ENCODE results near the gene GOLGA6L10. TPM values are rescaled to one million over a fixed set of nuclear protein-coding genes. Genes with fewer than 3 reads are reported as not detected.

The GOLGA6L10 gene
- total and polyA plus RNA-seq, 2 of the 4 experiments (the other 2 are of a cell fraction) = under 0.01 to 0.79 TPM

- Histone ChIP-seq H2BK15ac (ENCODE audit: low read depth, low read length) (no peak overlapping the region), H3K4ac (ENCODE audit: low read depth, low read length) (no peak overlapping the region), H3K56ac (ENCODE audit: extremely low read depth, insufficient read depth, low read length) (no peak overlapping the region), H3K18ac (ENCODE audit: low read depth, low read length) (no peak overlapping the region), H4K8ac (ENCODE audit: low read depth in 2 of 2, low read length in 2 of 2) (no peak overlapping the region), H4K91ac (ENCODE audit: insufficient read depth, low read depth, low read length) (no peak overlapping the region), H2BK5ac (ENCODE audit: low read depth, low read length, poor library complexity, severe bottlenecking) (no peak overlapping the region), H4K5ac (ENCODE audit: low read depth, low read length) (no peak overlapping the region), H2BK120ac (ENCODE audit: low read depth, low read length) (no peak overlapping the region), H2AK9ac (replicated peaks; ENCODE audit: low read depth, low read length, poor library complexity) (no peak overlapping the region), H3K79me1 (ENCODE audit: low read depth in 1 of 2, low read length in 2 of 2) (no peaks in the 10 kb centered on the region), H3K27me3 (ENCODE audit: control insufficient read depth, insufficient read depth, low read length) (peaks cover 12% of the 10 kb centered on the region; the same call in 1 of the 2 replicates), H4K20me1 (ENCODE audit: insufficient read depth, low read length) (no peaks in the 10 kb centered on the region), H2AK5ac (ENCODE audit: low read depth, low read length) (no peak overlapping the region), H3K9me1 (ENCODE audit: insufficient read depth, low read length) (no peaks in the 10 kb centered on the region), H3K9ac (ENCODE audit: low read depth, low read length) (no peak overlapping the region), H2AFZ (replicated peaks; ENCODE audit: low read length, poor library complexity) (no peak overlapping the region), H3K23ac (ENCODE audit: low read depth, low read length) (no peak overlapping the region), H3K4me2 (ENCODE audit: low read depth, low read length) (no peak overlapping the region), H3K27ac (ENCODE audit: insufficient read depth, low read length) (no peak overlapping the region), H3K4me1 (ENCODE audit: control insufficient read depth, insufficient read depth, low read length) (no peaks in the 10 kb centered on the region), H2BK20ac (ENCODE audit: low read depth, low read length) (no peak overlapping the region), H3K14ac (replicated peaks; ENCODE audit: low read depth, low read length) (no peak overlapping the region), H3K36me3 (ENCODE audit: control insufficient read depth, insufficient read depth, low read length) (no peaks in the 10 kb centered on the region), H3K4me3 (ENCODE audit: insufficient read depth, low read depth, low read length) (no peak overlapping the region), H3K9me3 (ENCODE audit: control insufficient read depth, insufficient read depth, low read length) (peaks cover 7% of the 10 kb centered on the region)
- DNase-seq (no peak), ATAC-seq (ENCODE audit: low read depth) (no peak)
- 61% methylated on average over 5 of the region's 9 CpGs; no CpG with 5 or more reads in 1 of the 2 experiments for WGBS, 2 experiments (ENCODE audit: extremely low coverage in 2 of 2, insufficient read length in 1 of 2)
- in situ Hi-C loops (cut with MboI; ENCODE audit: low sequenced_read_pairs) (no loop called here), dilution Hi-C loops (cut with HindIII; ENCODE audit: low sequenced_read_pairs, unreplicated experiment) (no loop called here), intact Hi-C loops (cut with micrococcal nuclease) (no loop called here)
- no peak for TF ChIP-seq FOS (IDR thresholded peaks at IDR 0.05; ENCODE audit: low read depth, low read length)
- no peak for TF ChIP-seq SMC3 (IDR thresholded peaks at IDR 0.05; ENCODE audit: low read depth, low read length)
- TF ChIP-seq RCOR1 (IDR thresholded peaks at IDR 0.05; ENCODE audit: insufficient replicate concordance, low read length) = no peak
- TF ChIP-seq CHD1 (IDR thresholded peaks at IDR 0.05; ENCODE audit: low read depth, low read length) = no peak
- no peak for TF ChIP-seq NFE2L2 (IDR thresholded peaks at IDR 0.05; ENCODE audit: low read depth, low read length)
- TF ChIP-seq RFX5 (IDR thresholded peaks at IDR 0.05; ENCODE audit: low read depth, low read length) = no peak
- no peak for TF ChIP-seq MAFK (IDR thresholded peaks at IDR 0.05; ENCODE audit: low read depth, low read length)
- TF ChIP-seq USF2 (IDR thresholded peaks at IDR 0.05; ENCODE audit: low read depth, low read length) = no peak
- no peak for TF ChIP-seq RAD21 (IDR thresholded peaks at IDR 0.05; ENCODE audit: low read length)
- POLR2A ChIA-PET (ENCODE audit: unreplicated experiment) = no interaction called here
- BruUV-seq (replicated peaks) = no TSS peak
- CTCF ChIA-PET = no interaction called here
Observed at GRCh38 chr15:82314769-82315518, 34.3 kb downstream of the GOLGA6L10 start.
